DMS79 treated with DMSO at 0.1 percent for 48 hours (cell line): Measurements from ENCODE around the gene PKP4.
"Not testable (repeated sequence)": the region's sequence is repeated elsewhere in the genome, so short reads cannot be mapped to it uniquely, and the experiment has no call there.

Source experiments
- DNase-seq: peaks from one replicate; lab custom pipeline; 2025; lab: John Stamatoyannopoulos, UW

Gene PKP4

GRCh38 chr2:158456309-158457066 lies at the start of gene PKP4, which contains the start of gene CCDC148:
Gene PKP4 (plus strand): TSS chr2:158456952. CDS start chr2:158533185, 76,233 bp downstream.
Gene CCDC148 (minus strand): TSS chr2:158456753. CDS start chr2:158456439, 314 bp downstream.
- peak; percentile 93 for DNase-seq

GRCh38 chr2:158407031-158407430 lies 49.7 kb upstream of the PKP4 start:
- DNase-seq, result no peak

- no peak for DNase-seq
Measured at GRCh38 chr2:158410132-158410531, 46.6 kb upstream of the PKP4 start.

- DNase-seq, result no peak
Measured at GRCh38 chr2:158411748-158412147, 45.0 kb upstream of the PKP4 start.

GRCh38 chr2:158412206-158412605 lies 44.5 kb upstream of the PKP4 start:
- DNase-seq, result no peak

GRCh38 chr2:158413581-158413980 lies 43.2 kb upstream of the PKP4 start:
- DNase-seq, result no peak

GRCh38 chr2:158414538-158414937 lies 42.2 kb upstream of the PKP4 start:
- no peak for DNase-seq

GRCh38 chr2:158432117-158432516 lies 24.6 kb upstream of the PKP4 start:
- no peak for DNase-seq

- DNase-seq, result not testable (repeated sequence)
Measured at GRCh38 chr2:158433716-158434115, 23.0 kb upstream of the PKP4 start.

GRCh38 chr2:158439062-158439461 lies 17.7 kb upstream of the PKP4 start:
- not testable (repeated sequence) for DNase-seq

- DNase-seq, result no peak
Measured at GRCh38 chr2:158443606-158444005, 13.1 kb upstream of the PKP4 start.

GRCh38 chr2:158457092-158457825 lies 507 bp downstream of the PKP4 start:
- DNase-seq, result peak; percentile 71

- DNase-seq, result peak; percentile 79
Measured at GRCh38 chr2:158457826-158458616, 1.3 kb downstream of the PKP4 start.

GRCh38 chr2:158458617-158458920 lies 1.8 kb downstream of the PKP4 start:
- no peak for DNase-seq

GRCh38 chr2:158459161-158460003 lies 2.6 kb downstream of the PKP4 start:
- no peak for DNase-seq

- no peak for DNase-seq
Measured at GRCh38 chr2:158460632-158461297, 4.0 kb downstream of the PKP4 start.

- DNase-seq, result no peak
Measured at GRCh38 chr2:158463496-158464095, 6.8 kb downstream of the PKP4 start.

- DNase-seq, result no peak
Measured at GRCh38 chr2:158464426-158465281, 7.9 kb downstream of the PKP4 start.

- no peak for DNase-seq
Measured at GRCh38 chr2:158467248-158467647, 10.5 kb downstream of the PKP4 start.

GRCh38 chr2:158472829-158473228 lies 16.1 kb downstream of the PKP4 start:
- not testable (repeated sequence) for DNase-seq
